Cortex of kidney (tissue), 1 donor: ENCODE measurements around the gene SOX14.

Source experiments
- DNase-seq: peaks from one replicate; lab custom pipeline; 2025; lab: John Stamatoyannopoulos, UW

SOX14 gene

GRCh38 chr3:137768361-137769321 lies 4.5 kb downstream of the SOX14 start:
- DNase-seq: no peak

DNA sequence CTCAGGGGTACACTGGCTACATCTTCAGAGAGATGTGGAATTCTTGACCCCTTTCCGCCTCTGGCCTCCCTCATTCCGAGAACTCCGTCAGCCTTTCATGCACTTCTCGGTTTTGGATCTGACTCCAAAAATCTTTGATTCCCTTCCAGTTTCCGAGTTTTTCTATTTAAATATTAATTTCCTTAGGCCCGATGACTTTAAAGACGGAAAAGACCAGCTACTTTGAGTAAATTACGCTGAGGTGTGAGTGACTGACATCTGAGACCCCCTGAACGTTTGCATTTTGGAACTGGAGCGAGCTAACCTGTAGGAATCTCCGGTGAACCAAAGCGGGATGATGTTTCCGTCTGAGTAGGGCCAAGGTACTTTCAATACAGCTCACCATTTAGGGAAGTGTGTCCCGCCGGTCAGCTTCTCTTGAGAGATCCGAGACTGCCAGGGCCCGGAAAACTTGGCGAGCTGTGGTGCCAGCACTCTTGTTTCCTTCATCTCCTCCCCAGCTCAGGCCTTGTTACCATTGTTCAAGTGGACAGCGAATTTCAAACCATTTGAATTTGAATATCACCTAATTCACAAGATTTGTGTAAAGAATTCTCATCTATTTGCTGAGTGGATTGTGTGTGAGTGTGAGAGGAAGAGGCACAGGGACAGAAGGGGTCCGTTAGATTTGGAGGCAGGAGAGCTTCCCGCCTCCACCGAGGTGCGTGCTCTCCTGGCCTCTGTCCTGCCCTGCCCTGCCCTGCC lies 5.4 kb downstream of the SOX14 start:
- DNase-seq: no peak

GRCh38 chr3:137770066-137770834 lies 6.1 kb downstream of the SOX14 start:
- no peak for DNase-seq

DNA sequence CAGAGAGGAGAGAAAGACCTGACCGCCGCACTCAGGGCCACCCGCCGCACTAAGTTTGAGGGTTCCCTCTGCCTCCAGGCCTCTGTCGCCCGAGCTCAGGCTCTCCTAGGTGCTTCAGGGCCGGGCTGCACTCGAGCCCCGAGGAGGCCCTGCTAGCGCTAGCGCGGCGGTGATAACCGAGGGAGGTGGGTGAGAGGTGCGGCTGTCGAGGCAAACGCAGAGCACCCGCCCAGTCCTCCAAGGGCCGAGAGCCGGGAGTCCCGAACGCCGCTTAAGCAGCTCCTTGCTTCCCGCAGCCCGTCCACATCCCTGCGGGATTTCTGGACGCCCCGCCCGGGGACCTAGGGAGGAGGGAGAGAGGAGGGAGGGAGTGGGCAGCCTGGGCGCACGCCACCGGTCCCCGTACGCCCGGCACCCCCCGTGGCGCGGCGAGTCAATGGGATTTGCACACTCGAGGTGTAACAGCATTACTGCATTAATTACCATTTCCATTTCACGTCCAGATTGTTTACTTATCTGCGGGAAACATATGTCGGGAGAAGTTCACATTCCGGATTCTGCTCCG lies 6.8 kb downstream of the SOX14 start:
- DNase-seq: no peak

DNA sequence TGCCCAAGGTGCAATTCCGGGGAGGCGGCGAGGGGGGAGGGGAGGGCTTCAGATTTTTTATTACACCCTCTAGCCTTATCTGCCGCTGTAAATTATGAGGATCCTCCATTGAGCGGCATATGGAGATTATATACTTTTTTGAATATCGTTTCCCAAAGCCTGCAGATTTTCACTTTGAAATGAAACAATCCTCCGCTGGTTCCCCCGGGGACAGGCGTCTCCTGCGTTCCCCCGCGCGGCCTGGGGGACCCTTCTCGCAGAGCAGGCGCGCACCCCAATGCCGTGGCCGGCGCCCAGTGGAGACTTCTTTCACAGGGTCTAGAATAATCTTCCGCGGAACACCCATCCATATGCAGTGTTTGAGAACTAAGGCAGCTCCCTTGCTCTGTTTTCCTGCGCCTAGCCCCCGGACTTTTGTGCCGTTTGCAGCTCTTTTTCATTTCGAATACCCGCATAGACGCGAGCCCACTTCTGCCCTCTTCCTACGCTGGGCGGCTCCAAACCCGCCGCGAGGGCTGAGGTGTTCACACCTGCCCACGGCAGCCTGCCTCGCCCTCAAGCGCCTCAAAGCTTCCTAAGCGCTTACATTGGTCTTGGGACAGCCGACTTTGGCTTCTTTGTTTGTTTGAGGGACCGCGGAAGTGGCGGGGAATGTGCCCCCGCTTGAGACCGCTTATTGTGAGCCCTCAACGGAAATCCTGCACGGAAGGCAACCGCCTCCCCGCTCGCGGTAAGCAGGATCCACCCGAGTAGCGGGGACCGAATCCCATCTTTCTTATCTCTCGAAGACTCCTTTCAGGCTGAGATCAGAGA lies 7.5 kb downstream of the SOX14 start:
- DNase-seq: no peak

- DNase-seq: no peak
These were observed 8.3 kb downstream of the SOX14 start for GRCh38 chr3:137772214-137772955.

- DNase-seq: no peak
These were observed 14.8 kb downstream of the SOX14 start for GRCh38 chr3:137778941-137779340.

- DNase-seq: no peak
These were observed 23.4 kb downstream of the SOX14 start for GRCh38 chr3:137787529-137787928.

DNA sequence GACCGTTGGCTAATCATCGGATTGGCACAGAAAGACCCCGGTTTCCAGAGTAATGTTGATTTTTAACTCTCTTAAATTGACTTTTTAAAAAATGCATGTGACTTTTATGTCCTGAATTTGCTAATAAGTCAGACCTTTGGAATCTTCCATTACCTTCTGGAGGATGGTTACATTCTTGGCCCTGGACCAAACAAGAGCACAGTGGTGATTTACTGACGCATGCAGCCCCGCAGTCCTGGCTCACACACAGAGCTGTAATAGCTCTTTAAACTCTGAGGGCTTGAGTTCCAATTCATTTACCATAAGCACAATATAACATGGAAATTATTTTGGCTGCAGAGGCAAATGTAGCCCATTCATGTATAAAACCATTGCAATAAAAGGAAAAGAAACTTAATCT lies 25.1 kb downstream of the SOX14 start:
- no peak for DNase-seq

GRCh38 chr3:137792626-137793271 lies 28.6 kb downstream of the SOX14 start:
- no peak for DNase-seq

- no peak for DNase-seq
These were observed 32.9 kb downstream of the SOX14 start for GRCh38 chr3:137796993-137797392.

- DNase-seq: no peak
These were observed 39.1 kb downstream of the SOX14 start for GRCh38 chr3:137803215-137803614.

DNA sequence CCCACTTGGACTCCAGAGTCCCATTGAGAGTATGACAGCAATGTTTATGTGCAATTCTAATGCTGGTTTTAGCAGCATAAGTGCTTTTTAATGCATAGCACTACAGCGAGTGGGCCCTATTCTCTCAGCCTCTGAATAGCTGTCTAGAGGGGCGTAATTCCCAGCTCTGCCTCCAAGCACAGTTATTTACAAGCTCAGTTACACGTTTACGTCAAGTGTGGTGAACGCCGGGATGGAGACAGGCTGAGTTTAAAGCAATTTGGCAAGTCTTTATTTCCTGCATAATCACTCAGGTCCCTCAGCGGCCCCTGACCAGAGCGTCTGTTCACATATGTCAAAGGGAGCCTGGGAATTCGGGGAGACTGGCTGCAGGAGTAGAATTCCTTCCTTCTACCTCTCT lies 43.9 kb downstream of the SOX14 start:
- no peak for DNase-seq

GRCh38 chr3:137809509-137809908 lies 45.4 kb downstream of the SOX14 start:
- DNase-seq: no peak

DNA sequence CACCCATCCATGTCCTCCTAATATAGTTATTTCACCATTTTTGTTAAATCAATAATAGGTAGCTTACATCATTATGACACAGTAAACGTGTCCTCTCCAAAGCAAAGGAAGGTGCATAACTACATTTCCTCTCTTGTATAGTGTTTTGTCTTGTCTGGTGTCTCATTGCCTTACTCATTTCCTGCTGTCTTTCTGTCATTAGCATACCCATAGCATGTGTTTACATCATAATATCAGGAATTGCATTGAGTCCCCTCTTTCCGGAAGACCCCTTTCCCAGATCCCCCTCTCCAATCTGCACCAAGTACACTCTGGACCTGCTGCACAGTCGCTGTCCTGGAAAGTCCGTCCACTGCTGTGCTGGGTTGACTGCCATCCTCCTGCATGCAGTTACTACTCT lies 47.9 kb downstream of the SOX14 start:
- DNase-seq: no peak

- no peak for DNase-seq
These were observed 51.1 kb downstream of the SOX14 start for GRCh38 chr3:137815251-137815650.
